Central memory CD8-positive, alpha-beta T cell (primary cell): Measurements from ENCODE around the gene NRF1.
"Not testable (repeated sequence)": the region's sequence is repeated elsewhere in the genome, so short reads cannot be mapped to it uniquely, and the experiment has no call there.

ENCODE experiments used
- ATAC-seq: fragments of 150-1000 bp; cut with Tn5 transposase; replicated peaks from 2 replicates; pipeline ENCODE4 v1.10.0; 2022; ENCODE audit warnings: mild to moderate bottlenecking, moderate FRiP score, moderate number of reproducible peaks; ENCODE audit not compliant: poor library complexity, severe bottlenecking; ENCODE audit errors: extremely low read depth
- DNase-seq, 2 donors: peaks; one replicate each; pipeline ENCODE4 v3.0.0; 2021; ENCODE audit warnings: low spot score in 2 of 2
- H3K27ac Mint-ChIP-seq: one replicate; pipeline ENCODE4 v1.8.0; 2022; ENCODE audit warnings: low read depth, mild to moderate bottlenecking, moderate library complexity, mixed read lengths
- H3K27me3 Mint-ChIP-seq: one replicate; pipeline ENCODE4 v1.8.0; 2022; ENCODE audit warnings: mixed read lengths
- H3K36me3 Mint-ChIP-seq: one replicate; pipeline ENCODE4 v1.8.0; 2022; ENCODE audit warnings: mild to moderate bottlenecking, moderate library complexity, mixed read lengths; ENCODE audit not compliant: insufficient read depth
- H3K4me1 Mint-ChIP-seq: one replicate; pipeline ENCODE4 v1.8.0; 2022; ENCODE audit warnings: mixed read lengths
- H3K4me3 Mint-ChIP-seq: one replicate; pipeline ENCODE4 v1.8.0; 2022; ENCODE audit warnings: mild to moderate bottlenecking, moderate library complexity, mixed read lengths
- H3K9me3 Mint-ChIP-seq: one replicate; pipeline ENCODE4 v1.8.0; 2022; ENCODE audit warnings: mixed read lengths

Gene NRF1

GRCh38 chr7:129588268-129588667, 23.3 kb upstream of the NRF1 start:
- H3K27ac Mint-ChIP-seq = no peak overlapping the region
- peaks cover 18% of the 10 kb centered on the region for H3K9me3 Mint-ChIP-seq
- no peak for DNase-seq
- H3K4me1 Mint-ChIP-seq = no peaks in the 10 kb centered on the region
- H3K4me3 Mint-ChIP-seq = no peak overlapping the region
- no peaks in the 10 kb centered on the region for H3K36me3 Mint-ChIP-seq
- no peak for ATAC-seq
- H3K27me3 Mint-ChIP-seq = peaks cover 37% of the 10 kb centered on the region

GRCh38 chr7:129591868-129592267, 19.7 kb upstream of the NRF1 start:
- Mint-ChIP-seq H3K36me3 (no peaks in the 10 kb centered on the region), H3K27me3 (peaks cover 37% of the 10 kb centered on the region), H3K27ac (no peak overlapping the region), H3K4me3 (no peak overlapping the region), H3K4me1 (no peaks in the 10 kb centered on the region), H3K9me3 (no peaks in the 10 kb centered on the region)
- ATAC-seq = no peak
- no peak for DNase-seq

GRCh38 chr7:129596386-129596785, 15.1 kb upstream of the NRF1 start:
- not testable (repeated sequence) for ATAC-seq, DNase-seq, H3K4me1 Mint-ChIP-seq, H3K9me3 Mint-ChIP-seq, H3K4me3 Mint-ChIP-seq, H3K36me3 Mint-ChIP-seq, H3K27ac Mint-ChIP-seq
- H3K27me3 Mint-ChIP-seq = peaks cover 13% of the 10 kb centered on the region

GRCh38 chr7:129597672-129598071, 13.8 kb upstream of the NRF1 start:
- DNase-seq (no peak), ATAC-seq (no peak)
- H3K27me3 Mint-ChIP-seq = no peaks in the 10 kb centered on the region
- H3K4me3 Mint-ChIP-seq = no peak overlapping the region
- H3K27ac Mint-ChIP-seq = no peak overlapping the region
- H3K4me1 Mint-ChIP-seq = no peaks in the 10 kb centered on the region
- no peaks in the 10 kb centered on the region for H3K9me3 Mint-ChIP-seq
- peaks cover 1% of the 10 kb centered on the region for H3K36me3 Mint-ChIP-seq

GRCh38 chr7:129599174-129599573, 12.3 kb upstream of the NRF1 start:
- H3K4me1 Mint-ChIP-seq = no peaks in the 10 kb centered on the region
- no peak overlapping the region for H3K4me3 Mint-ChIP-seq
- ATAC-seq (no peak), DNase-seq (no peak)
- H3K27ac Mint-ChIP-seq = no peak overlapping the region
- H3K27me3 Mint-ChIP-seq = no peaks in the 10 kb centered on the region
- peaks cover 1% of the 10 kb centered on the region for H3K36me3 Mint-ChIP-seq
- no peaks in the 10 kb centered on the region for H3K9me3 Mint-ChIP-seq

- not testable (repeated sequence) for DNase-seq, H3K36me3 Mint-ChIP-seq, H3K9me3 Mint-ChIP-seq, ATAC-seq, H3K4me3 Mint-ChIP-seq, H3K27me3 Mint-ChIP-seq, H3K27ac Mint-ChIP-seq
- peaks cover 12% of the 10 kb centered on the region for H3K4me1 Mint-ChIP-seq
Measured at GRCh38 chr7:129603594-129603993, 7.9 kb upstream of the NRF1 start.

GRCh38 chr7:129604021-129604420, 7.5 kb upstream of the NRF1 start:
- not testable (repeated sequence) for H3K27me3 Mint-ChIP-seq, H3K9me3 Mint-ChIP-seq, H3K27ac Mint-ChIP-seq, DNase-seq, H3K36me3 Mint-ChIP-seq, H3K4me3 Mint-ChIP-seq, ATAC-seq
- H3K4me1 Mint-ChIP-seq = peaks cover 12% of the 10 kb centered on the region

GRCh38 chr7:129604713-129605437, 6.6 kb upstream of the NRF1 start:
- Mint-ChIP-seq H3K27ac (no peak overlapping the region), H3K4me1 (peaks cover 21% of the 10 kb centered on the region), H3K36me3 (peaks cover 10% of the 10 kb centered on the region), H3K9me3 (no peaks in the 10 kb centered on the region), H3K4me3 (no peak overlapping the region), H3K27me3 (no peaks in the 10 kb centered on the region)
- ATAC-seq = no peak
- no peak for DNase-seq

- Mint-ChIP-seq H3K36me3 (peaks cover 12% of the 10 kb centered on the region), H3K4me1 (peaks cover 33% of the 10 kb centered on the region), H3K27me3 (no peaks in the 10 kb centered on the region), H3K9me3 (no peaks in the 10 kb centered on the region), H3K27ac (no peak overlapping the region), H3K4me3 (no peak overlapping the region)
- ATAC-seq (no peak), DNase-seq (no peak)
Measured at GRCh38 chr7:129605960-129606614, 5.4 kb upstream of the NRF1 start.

- no peak for DNase-seq
- H3K36me3 Mint-ChIP-seq = peaks cover 15% of the 10 kb centered on the region
- H3K4me3 Mint-ChIP-seq = no peak overlapping the region
- H3K9me3 Mint-ChIP-seq = no peaks in the 10 kb centered on the region
- ATAC-seq = no peak
- peaks cover 33% of the 10 kb centered on the region for H3K4me1 Mint-ChIP-seq
- no peaks in the 10 kb centered on the region for H3K27me3 Mint-ChIP-seq
- H3K27ac Mint-ChIP-seq = peak overlapping the region; percentile 14
Measured at GRCh38 chr7:129606803-129607202, 4.7 kb upstream of the NRF1 start.

GRCh38 chr7:129607471-129608120, 3.9 kb upstream of the NRF1 start:
- DNase-seq (peak; percentile 28 to 33), ATAC-seq (no peak)
- no peaks in the 10 kb centered on the region for H3K27me3 Mint-ChIP-seq
- no peak overlapping the region for H3K27ac Mint-ChIP-seq
- peaks cover 36% of the 10 kb centered on the region for H3K4me1 Mint-ChIP-seq
- H3K36me3 Mint-ChIP-seq = peaks cover 19% of the 10 kb centered on the region
- no peak overlapping the region for H3K4me3 Mint-ChIP-seq
- no peaks in the 10 kb centered on the region for H3K9me3 Mint-ChIP-seq

GRCh38 chr7:129609666-129610065, 1.9 kb upstream of the NRF1 start:
- H3K9me3 Mint-ChIP-seq = no peaks in the 10 kb centered on the region
- ATAC-seq (no peak), DNase-seq (no peak)
- peaks cover 53% of the 10 kb centered on the region for H3K4me1 Mint-ChIP-seq
- H3K27ac Mint-ChIP-seq = peak overlapping the region; percentile 95
- H3K27me3 Mint-ChIP-seq = no peaks in the 10 kb centered on the region
- peaks cover 24% of the 10 kb centered on the region for H3K36me3 Mint-ChIP-seq
- H3K4me3 Mint-ChIP-seq = peak overlapping the region; percentile 91
